NCI-H2107 treated with DMSO at 0.1 percent for 48 hours (cell line): ENCODE measurements around the gene FCGR3B.
"Not testable (repeated sequence)": the region's sequence is repeated elsewhere in the genome, so short reads cannot be mapped to it uniquely, and the experiment has no call there.

Experiments
- DNase-seq: peaks from one replicate; lab custom pipeline; 2025; ENCODE audit not compliant: unreplicated experiment; lab: John Stamatoyannopoulos, UW

Gene FCGR3B

DNA sequence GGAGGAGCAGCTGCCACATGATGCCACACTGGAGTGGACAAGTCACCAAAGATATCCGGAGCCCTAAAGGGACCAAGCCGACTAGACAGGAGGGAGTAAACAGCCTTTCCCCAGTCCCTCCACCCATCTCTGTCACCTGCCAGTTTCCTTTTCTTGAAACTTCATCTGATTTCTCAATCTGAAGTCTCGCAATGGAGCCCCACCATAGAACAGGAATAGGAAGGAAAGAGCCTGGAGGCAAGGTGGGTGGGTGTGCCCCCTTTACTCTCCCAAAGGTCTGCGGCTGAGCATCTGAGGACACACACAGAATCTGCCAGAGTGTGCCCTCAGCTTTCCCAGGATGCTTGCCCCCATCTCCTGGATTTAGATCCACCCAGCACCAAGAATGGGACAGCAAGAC lies at the start of gene FCGR3B:
FCGR3B (minus strand) TSS at position 101 of the 400 bp plus-strand sequence; CDS start at position 19, 82 bp downstream.
- DNase-seq: no peak

DNA sequence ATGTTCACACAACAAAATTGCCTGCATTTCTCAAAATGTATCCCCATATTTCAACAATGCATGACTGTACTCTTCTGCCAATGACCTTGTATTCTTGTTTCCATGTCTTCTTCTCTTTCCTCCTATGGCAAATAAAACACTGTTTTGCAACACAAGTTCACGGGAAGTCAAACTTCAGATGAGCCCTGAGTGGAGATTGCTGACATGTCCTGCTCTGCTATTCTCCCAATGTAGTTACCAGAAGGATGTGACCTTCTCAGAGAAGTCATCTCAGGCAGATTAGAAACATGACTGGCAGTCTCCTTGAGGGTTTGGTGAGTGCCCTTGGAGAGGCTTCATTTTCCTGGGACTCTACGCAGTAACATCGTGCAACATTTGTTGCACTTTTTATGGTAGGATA lies 47.5 kb upstream of the FCGR3B start:
- no peak for DNase-seq

DNA sequence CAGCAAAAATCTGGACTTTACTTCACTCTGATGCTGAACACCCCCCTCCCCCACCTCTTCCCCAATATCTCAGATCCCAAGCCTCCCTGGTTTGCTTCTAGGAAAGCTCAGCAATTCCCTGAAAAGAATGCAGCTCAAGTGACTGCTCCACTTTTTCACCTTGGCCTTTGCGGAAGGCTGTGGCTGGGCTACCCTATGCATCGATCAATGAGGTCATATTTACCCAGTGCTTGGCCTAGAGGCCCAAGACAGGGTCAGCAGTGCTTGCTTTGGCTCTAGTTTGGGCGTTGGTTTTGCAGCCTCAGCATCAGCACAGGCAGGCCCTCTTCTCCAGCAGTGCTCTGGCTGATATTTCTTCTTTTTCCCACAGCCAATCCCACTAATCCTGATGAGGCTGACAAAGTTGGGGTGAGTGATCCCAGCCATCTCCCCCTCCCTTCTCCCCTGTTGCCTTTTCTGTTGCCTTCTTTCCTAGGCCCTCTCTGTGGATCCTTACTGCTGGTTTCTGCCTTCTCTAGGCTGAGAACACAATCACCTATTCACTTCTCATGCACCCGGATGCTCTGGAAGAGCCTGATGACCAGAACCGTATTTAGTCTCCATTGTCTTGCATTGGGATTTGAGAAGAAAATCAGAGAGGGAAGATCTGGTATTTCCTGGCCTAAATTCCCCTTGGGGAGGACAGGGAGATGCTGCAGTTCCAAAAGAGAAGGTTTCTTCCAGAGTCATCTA lies 46.1 kb upstream of the FCGR3B start:
- DNase-seq: no peak

DNA sequence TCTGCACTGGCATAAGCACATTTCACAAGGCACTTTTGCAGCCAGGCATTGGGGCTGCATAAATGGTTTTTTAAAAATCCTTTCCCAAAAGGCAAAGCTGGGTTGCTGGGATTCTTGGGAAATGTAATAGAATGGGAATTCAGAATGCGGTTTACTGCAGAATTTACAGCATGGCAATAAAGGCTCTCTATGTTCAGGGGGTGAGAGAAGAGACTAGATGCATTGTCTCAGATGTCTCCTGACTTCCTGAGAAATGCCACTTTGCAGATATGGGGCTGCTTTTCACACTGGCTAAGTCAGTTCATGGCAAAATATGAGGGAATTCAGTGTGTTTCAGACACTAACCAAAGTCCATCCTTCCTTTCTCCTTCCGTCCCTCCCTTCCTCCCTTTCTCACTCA lies 45.5 kb upstream of the FCGR3B start:
- DNase-seq: no peak

DNA sequence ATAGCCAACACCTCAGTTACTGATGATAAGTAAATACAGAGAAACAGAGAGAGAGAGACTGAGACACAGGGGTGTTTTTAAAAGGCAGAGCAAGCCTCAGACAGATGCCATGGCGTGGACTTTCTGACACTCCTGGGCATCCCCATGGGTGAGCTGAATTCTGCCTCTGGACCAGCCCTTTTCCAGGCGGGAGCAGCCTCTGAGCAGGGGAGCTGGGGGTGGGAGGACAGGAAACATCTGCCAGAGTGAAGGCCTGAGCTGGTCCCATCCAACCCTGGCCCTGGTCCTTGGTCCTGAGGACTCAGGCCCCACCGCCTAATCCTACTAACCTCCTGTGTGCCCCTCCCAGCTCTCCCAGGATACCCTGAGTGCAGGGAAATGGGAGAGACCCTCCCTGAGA lies 43.9 kb upstream of the FCGR3B start:
- DNase-seq: not testable (repeated sequence)

DNA sequence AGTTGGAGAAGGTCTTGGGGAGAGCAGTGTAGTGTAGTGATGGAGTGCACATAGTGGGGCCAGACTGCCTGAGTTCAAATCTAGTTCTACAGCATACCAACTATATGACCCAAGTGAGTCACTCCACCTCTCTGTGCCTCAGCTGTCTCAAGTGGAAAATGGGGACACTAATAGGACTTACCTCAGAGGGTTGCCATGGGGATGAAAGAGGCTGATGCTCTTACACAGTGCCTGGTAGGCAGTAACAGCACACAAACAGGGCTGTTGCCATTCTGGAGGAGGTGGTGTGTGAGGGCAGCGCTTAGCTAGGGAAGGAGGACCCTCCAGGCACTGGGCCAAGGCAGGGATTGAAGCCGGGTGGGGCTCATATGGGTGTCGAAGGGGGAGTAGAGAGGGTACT lies 43.5 kb upstream of the FCGR3B start:
- not testable (repeated sequence) for DNase-seq

DNA sequence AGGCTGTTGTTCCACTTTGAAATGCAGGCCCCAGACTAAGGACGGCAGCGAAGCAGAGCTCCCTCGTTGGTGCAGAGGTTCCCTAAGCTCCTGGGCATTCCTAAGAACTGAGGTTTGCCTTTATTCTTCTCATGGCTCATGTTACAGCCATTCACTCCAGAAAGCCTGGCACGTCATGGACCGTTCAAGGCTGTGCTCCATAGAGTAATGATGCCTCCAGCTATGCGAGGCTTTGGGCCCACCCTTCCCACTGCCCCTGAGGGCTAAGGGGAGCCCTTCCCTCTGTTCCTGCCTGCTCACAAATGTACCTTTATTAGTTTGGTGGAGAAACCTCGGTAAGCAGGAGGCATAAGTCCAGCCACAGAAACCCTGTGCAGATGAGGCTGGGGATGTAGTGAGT lies 42.5 kb upstream of the FCGR3B start:
- DNase-seq: not testable (repeated sequence)

DNA sequence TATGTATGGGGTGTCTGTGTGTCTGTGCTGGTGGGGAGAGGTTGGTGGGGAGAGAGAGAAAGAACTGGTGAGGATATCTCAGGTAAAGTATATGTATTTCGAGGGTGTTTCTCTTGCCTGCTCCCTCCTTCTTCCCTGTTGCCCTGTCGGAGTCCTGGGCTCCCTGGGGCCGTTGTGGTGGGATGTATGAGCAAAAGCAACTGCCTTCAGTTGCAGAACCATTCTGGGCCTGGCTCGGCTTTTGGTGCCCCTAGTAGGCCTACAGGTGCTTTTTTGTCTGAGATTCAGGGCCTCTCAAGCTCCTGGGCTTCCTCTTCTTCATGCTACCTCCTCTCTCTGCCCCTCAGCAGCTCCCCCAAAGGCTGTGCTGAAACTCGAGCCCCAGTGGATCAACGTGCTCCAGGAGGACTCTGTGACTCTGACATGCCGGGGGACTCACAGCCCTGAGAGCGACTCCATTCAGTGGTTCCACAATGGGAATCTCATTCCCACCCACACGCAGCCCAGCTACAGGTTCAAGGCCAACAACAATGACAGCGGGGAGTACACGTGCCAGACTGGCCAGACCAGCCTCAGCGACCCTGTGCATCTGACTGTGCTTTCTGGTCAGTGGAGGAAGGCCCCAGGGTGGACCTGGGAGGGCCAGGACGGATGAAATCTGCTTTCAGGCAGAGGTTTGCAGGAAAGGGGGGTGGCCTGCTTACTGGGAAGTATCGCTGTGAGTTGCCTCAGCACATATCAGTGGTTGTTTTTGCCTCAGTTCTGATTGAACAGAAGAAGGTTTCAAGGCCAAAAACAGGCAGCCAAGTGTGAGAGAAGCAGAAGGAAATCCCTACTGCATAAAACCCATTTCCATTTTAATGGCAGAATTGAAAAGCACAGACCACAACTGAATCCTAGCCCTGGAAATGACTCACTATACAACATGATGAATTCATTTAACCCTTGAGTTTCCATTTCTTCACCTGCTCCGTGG lies 40.4 kb upstream of the FCGR3B start:
- DNase-seq: not testable (repeated sequence)

DNA sequence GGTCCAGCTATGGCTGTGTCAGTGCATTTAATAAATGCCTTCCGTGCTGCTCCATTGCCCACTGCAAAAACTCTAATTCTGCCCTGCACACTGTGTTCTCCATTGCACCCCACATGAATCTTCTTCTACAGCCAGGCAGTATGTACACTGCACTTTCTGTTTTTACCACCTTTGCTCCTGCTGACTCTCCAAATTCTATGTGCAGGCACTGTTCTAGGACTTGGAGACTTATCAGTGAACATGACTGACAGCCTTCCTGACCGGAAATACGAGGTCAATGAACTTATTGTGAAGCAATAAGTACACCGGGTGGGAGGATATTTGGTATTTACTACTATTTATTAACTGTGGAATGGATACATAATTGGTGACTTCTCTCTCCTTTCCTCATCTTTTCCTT lies 33.7 kb upstream of the FCGR3B start:
- DNase-seq: not testable (repeated sequence)

DNA sequence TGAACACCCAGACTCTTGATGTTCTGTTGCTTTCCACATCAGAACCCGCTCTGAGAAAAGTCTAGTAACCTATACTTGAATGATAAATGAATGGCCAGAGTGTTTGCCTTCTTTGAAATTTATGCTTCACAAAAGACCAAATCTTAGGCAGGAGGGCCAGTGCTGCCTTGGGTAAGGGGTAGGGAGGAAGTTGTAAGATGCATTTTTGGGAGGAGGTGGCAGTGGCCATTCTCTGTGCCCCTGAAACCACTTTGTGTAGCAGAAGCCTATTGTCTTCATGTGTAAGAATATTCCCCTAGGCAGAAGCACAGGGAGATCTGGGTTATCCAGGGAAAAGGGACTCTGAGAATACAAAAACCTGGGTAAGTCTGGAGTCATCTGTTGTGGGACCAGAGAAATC lies 32.6 kb upstream of the FCGR3B start:
- not testable (repeated sequence) for DNase-seq

DNA sequence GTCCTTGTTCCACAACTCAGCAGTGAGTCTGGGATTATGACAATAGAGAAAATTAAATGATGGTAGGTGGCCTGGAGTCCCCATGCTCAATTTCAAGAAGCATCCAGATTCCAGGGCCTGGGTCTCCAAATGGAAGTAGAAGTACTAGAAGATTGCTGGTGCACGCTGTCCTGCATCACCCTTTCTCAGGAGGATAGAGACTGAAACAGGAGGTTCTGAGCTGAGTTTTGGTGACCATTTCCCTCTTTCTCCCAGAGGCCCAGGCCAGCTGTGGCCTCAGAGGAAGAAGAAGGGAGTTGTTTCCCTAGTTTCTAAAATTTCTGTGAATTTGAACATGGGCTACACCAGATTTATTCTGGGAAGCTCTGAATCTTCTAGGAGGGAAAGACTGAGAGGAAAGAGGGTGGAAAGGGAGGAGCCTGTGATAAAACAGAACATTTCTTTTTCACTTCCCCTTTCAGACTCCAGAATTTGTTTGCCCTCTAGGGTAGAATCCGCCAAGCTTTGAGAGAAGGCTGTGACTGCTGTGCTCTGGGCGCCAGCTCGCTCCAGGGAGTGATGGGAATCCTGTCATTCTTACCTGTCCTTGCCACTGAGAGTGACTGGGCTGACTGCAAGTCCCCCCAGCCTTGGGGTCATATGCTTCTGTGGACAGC lies 31.8 kb upstream of the FCGR3B start, which contains the start of gene FCGR2B:
FCGR2B (plus strand) TSS at position 460 of the 656 bp plus-strand sequence; CDS start at position 559, 99 bp downstream.
- DNase-seq: not testable (repeated sequence)

DNA sequence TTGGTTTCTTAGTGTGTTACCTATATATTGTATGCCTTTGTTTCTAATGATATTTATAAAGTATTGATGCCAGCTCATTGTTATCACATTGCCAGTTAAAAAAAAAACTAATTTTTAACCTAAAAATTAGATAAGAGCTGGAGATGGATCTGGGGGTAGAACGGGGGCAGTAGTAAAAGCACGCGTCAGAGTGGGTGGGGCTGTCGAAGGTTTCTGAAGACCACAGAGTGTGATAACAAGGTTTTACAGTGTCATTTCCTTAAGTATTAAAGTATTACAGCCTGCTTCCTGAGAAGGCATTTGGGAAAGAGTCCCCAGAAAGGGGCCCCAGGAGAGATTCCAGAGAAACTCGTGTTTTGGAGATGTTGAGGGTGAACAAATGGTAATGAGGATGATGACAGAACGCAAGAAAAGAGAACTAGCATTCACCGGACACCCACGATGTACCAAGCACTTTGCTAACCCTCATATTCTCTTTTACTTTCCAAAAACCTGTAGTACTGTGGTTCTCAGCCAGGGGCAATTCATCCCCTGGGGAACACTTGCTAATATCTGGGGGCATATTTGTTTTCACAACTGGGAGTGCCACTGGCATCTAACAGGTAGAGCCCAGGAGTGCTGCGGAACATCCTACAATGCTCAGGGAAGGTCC lies 30.8 kb upstream of the FCGR3B start:
- DNase-seq: not testable (repeated sequence)

DNA sequence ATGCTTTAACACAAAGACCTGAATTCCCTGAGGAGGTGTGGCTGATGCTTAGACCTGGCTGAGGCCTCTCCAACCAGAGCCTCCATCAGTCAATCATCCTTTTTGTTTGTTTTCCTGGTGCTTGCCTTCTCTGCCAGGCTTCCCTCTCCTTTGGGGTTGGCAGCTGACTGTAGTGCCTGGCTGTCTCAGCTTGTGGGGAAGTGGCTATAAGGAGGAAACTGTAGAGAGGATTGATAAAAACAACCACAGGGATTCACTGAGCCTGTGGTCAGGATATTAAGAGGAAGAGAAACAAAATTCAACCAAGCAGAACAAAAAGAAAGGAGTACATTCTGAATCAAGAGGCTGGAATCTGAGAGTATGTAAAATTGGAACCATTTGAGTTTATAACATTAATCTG lies 27.5 kb upstream of the FCGR3B start:
- DNase-seq: not testable (repeated sequence)

DNA sequence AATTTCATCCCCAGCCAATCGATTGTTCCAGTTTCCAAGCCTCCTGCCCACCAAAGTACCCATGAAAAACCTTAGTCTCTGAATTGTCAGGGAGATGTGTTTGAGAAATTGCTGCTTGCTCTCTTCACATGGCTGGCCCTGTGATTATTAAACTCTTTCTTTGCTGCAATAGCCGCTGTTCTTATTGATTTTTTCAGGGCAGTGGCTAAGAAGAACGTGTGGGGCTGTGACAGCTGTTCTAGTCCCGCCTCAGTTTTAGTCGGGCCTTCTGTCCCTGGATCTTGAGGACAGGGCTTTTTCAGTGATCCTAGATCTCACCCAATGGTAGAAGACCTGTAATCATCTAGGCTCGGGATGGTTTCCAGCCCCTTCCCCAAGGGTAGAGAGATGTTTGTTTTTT lies 23.0 kb upstream of the FCGR3B start:
- not testable (repeated sequence) for DNase-seq

DNA sequence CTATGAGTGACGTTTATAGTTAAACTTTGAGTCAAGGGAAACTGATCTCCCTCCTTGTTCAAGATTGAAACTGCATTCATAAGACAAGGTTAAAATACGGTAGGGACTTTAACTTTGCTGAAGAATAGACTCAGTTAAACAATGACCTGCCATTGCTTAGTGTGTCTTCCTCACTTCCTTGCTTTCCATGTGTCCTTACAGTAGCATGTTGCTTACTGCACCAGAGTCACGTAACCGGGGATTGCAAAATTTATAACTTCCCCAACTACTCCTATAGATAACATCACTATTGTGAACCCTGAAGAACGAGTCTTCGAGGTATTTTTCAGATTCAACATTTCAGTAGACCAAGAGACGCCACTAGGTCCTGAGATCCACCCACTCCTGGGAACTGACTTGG lies 22.6 kb upstream of the FCGR3B start:
- not testable (repeated sequence) for DNase-seq

DNA sequence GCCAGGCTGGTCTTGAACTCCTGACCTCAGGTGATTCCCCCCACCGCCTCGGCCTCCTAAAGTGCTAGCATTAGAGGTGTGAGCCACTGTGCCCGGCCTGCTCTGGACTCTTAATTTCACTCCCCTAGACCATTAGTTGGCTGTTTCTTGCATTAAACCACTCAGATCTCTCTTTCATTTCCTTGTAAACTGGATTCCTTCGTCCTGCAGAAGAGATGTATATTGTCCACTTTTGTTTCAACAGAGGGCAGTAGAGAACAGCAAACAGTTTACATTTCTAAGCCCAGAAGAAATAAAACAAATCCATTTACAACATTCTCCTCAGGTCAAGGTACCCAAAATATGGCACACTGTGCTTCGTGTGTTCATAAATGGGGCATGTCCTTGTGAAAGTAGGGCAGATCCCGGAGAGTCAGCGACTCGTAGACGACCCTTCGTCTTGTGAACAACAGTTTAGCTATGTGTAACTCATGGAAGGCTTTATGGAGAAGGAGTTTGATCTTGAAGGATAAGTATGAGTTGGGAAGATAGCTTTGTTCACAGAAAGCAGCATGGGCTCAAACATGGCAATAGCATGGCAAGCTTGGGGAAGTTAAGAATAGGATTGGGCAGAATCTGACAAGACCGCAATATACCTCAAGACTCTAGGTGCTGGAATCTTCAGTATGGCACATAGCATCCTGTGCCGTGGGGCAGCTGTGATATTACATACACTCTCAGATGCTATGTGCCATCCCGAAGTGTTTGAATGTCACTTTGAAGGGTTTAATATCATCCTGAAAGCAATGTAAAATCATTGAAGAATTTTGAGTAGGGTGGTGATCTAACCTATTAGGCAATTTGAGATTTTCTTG lies 16.8 kb upstream of the FCGR3B start:
- DNase-seq: peak; percentile 26

DNA sequence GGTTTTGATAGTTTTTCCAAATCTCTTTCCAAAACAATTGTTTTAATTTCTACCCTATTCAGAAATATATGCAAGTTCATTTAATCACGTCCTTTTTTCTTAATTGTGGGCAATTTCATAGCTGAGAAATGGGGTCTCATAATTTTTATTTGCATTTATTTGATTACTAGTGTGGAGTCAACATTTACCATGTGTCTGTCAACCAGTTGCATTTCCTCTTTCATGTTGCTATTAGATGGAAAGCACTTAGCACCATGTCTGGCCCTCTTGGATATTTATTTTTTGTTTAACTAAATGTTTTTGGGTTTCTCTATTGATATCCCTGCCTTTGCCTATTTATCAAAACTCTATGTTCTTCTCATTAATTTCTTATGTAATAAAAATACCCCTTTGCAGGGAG lies 13.9 kb upstream of the FCGR3B start:
- not testable (repeated sequence) for DNase-seq

DNA sequence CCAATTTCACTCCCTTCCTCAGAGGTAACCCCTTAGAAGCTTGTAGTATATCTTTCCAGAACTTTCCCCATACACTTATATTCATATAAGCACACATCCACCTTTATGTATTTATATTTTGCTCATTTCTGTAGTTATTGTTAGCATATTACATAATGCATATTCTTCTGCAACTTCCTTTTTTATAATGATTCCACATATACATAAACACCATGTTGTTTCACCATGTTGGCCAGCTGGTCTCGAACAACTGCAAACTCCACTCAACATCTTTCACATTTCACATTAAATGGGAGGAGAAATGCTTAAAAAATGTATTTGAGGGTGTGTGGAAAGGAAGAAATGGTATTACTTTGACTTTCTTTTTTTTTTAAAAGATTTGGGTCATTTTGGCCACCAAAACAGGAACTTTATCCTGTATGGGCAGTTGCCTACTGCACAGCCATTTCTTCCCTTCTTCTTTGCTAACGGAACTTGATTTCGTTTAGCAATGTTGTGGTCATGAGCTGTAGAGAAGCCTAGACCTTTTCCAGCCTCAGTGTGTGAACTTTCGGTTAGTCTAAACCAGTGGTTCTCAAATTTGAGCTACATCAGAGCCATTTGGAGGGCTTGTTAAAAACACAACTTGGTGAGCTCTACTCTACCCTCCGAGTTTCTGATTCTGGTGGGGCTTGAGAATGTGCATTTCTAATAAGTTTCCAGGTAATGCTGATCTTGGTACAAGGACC lies 12.7 kb upstream of the FCGR3B start:
- DNase-seq: not testable (repeated sequence)

DNA sequence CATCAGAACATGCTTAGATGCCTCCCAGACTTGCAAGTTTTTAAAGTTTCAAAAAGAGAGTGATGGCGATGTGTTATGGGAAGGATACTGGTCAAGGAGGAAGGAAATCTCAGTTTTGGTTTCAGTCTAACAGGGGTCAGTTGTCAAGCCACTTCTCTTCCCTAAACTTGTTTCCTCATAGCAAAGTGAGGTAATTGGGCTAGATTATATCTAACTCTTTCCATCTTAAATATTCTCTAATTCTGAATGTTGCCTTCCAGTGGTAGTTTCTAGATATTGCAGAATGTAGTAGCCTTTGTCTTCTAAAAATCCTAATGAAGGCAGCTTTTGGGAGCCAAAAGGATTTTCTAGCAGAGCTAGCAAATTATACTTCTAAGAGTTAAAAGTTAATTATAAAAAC lies 11.7 kb upstream of the FCGR3B start:
- DNase-seq: not testable (repeated sequence)
